GM12878 (cell line): ENCODE data around the gene SF3B6. TPM values are rescaled to one million over a fixed set of nuclear protein-coding genes. Genes with fewer than 3 reads are reported as not detected.

ENCODE experiments used
- CHD2 ChIP-seq: IDR thresholded peaks from 2 replicates; pipeline ENCODE4 v1.6.1; 2011; ENCODE audit warnings: low read depth, low read length, improper control_type of control experiment, borderline replicate concordance
- CUX1 ChIP-seq: IDR thresholded peaks from 2 replicates; pipeline ENCODE4 v1.6.1; 2012; ENCODE audit warnings: improper control_type of control experiment, low read depth, low read length; ENCODE audit not compliant: insufficient replicate concordance
- EGR1 ChIP-seq, 2 experiments: IDR thresholded peaks; 1 replicate in 1 of 2; 2 replicates in 1 of 2; pipeline ENCODE4 v1.6.1; 2011 to 2012; ENCODE audit warnings: low read depth in 2 of 2, low read length in 2 of 2, borderline replicate concordance in 1 of 2, mild to moderate bottlenecking in 1 of 2, moderate library complexity in 1 of 2
- NKRF ChIP-seq: fragments of 450-650 bp; conservative IDR thresholded peaks from 2 replicates; pipeline ENCODE4 v1.6.1; 2017; ENCODE audit warnings: mild to moderate bottlenecking, moderate library complexity
- PBX3 ChIP-seq: IDR thresholded peaks from 2 replicates; pipeline ENCODE4 v1.6.1; 2011; ENCODE audit warnings: mild to moderate bottlenecking, low read depth, low read length, moderate library complexity; ENCODE audit not compliant: insufficient replicate concordance
- RELA ChIP-seq: fragments of 450-650 bp; IDR thresholded peaks from 2 replicates; pipeline ENCODE4 v1.8.0; 2014; ENCODE audit warnings: borderline replicate concordance; ENCODE audit not compliant: partially characterized antibody
- SKIL ChIP-seq: fragments of 450-650 bp; IDR thresholded peaks from 2 replicates; pipeline ENCODE4 v1.6.1; 2017; ENCODE audit warnings: mild to moderate bottlenecking, low read depth, inconsistent platforms; ENCODE audit not compliant: poor library complexity, severe bottlenecking
- SP1 ChIP-seq: IDR thresholded peaks from one replicate; pipeline ENCODE4 v1.6.1; 2011; ENCODE audit warnings: low read depth, low read length
- STAT3 ChIP-seq: IDR thresholded peaks from 2 replicates; pipeline ENCODE4 v1.6.1; 2011; ENCODE audit warnings: low read depth, low read length, improper control_type of control experiment
- ZBTB4 ChIP-seq: fragments of 450-650 bp; formaldehyde crosslinking; IDR thresholded peaks from 2 replicates; pipeline ENCODE4 v1.4.0; 2022; ENCODE audit warnings: mild to moderate bottlenecking, moderate library complexity
- polyA plus RNA-seq, 11 experiments: library from polyadenylated mRNA; depleted of rRNA in 4 of 11; unstranded in 6 of 11; stranded (reverse) in 5 of 11; fragments of >200 nt; fragmentation: Nextera tagmentation in 4 of 11; fragmentation: Illumina TruSeq in 1 of 11; extraction: Ambion mirVana in 4 of 11; extraction: Trizol in 1 of 11; gene quantifications; 1 replicate in 1 of 11; 2 replicates in 10 of 11; pipeline versions ENCODE4 v1.2.1 to v1.2.3, GENCODE V29; 2011 to 2016; ENCODE audit warnings: inconsistent platforms in 2 of 11, missing spikeins in 2 of 11, low read depth in 1 of 11
- total RNA-seq, 4 experiments: library from RNA; depleted of rRNA in 3 of 4; stranded (reverse); fragments of >200 nt in 3 of 4; fragmentation: Illumina TruSeq in 1 of 4; extraction: Trizol in 1 of 4; gene quantifications; 2 replicates each; pipeline versions ENCODE4 v1.2.1 to v1.2.3, GENCODE V29; 2013 to 2021

SF3B6 gene
- total and polyA plus RNA-seq, 10 of the 15 experiments (the other 5 are each of a cell fraction or from before 2014, with no cell fraction given): 118 to 584 (median 270) TPM

- TF ChIP-seq CUX1 (no peak), NKRF (no peak), RELA (no peak), CHD2 (no peak), STAT3 (no peak), SP1 (no peak), SKIL (no peak), EGR1 (IDR thresholded peaks at IDR 0.05; ENCODE audit: borderline replicate concordance in 1 of 2, low read depth in 2 of 2, low read length in 2 of 2) (no peak), PBX3 (no peak), ZBTB4 (CRISPR knock-in tag) (no peak)
Measured at GRCh38 chr2:24054366-24055010, 21.6 kb downstream of the SF3B6 start (continued).
